ENCODE results near the gene RMC1.
"Not testable (repeated sequence)": the region's sequence is repeated elsewhere in the genome, so short reads cannot be mapped to it uniquely, and the experiment has no call there.

RMC1 gene

DNA sequence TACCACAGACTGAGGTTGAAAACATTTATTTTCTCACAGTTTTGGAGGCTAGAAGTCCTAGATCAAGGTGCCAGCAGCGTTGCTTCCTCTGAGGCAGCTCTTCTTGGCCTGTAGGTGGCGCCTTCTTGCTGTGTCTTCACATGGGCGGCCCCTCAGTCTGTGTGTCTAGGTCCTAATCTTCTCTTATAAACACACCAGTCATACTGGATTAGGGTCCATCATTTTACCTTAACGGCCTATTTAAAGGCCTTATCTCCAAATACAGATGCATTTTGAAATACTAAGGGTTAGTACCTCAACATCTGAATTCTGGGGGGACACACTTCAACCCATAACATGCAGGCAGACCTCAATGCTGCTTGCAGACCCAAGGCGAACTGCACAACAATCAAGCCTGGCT lies 4.4 kb upstream of the RMC1 start:
- peak; percentile 72 for DNase-seq

DNA sequence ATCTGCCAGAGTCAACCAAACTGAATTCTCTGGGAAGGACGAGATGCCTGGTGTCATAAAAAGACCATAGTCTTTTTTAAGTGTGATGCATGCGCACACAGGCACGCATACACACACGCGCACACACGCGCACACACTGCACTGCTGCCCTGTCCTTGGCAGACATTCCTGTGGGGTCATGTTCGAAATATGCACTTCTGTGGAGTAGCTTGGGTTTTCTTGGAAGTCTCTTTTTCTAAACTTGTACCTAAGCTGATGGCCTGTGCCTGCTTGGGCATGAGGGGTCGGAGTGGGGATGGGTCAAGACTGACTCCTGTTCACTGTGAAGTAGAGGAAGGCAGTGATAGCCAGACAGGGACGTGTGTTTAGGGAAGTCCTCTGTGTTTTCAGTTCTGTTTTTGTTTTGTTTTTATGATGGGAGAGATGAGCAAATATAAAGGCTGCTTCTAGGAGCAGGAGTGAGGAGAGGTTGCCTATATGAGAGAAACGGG lies 4.0 kb upstream of the RMC1 start:
- DNase-seq = no peak

DNA sequence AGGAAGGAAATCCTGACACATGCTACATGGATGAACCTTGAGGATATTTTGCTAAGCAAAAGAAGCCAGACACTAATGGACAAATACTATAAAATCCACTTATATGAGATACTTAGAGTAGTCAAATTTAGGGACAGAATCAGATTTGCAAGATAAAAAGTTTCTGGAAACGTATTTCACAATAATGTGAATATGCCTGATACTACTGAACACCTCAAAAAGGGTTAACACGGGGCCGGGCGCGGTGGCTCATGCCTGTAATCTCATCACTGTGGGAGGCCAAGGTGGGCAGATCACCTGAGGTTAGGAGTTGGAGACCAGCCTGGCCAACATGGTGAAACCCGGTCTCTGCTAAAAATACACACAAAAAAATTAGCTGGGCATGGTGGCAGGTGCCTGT lies 1.7 kb upstream of the RMC1 start:
- DNase-seq = no peak

DNA sequence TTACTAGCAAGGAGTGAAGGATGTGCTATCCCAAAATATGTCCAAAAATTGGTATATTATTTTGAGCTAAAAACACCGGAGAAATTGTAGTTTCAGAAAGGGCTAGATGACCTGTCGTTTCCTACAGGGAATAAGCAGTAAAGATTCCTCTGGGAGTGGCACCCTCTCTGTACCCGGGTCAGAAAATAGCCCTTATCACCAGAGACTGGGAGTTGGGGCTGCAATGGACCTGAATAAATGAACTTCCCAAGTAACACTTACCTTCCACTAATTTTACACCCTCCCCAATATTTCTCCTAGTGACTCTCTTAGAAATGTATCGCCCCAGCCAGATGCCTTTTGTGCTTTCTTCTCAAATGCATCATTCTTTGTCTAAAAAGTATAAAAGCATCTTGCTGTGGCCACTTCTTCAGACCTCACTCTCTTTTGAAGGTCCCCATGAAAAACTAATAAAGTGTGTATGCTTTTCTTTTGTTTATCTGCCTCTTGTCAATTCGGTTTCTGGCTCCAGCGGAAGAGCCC lies 734 bp upstream of the RMC1 start:
- no peak for DNase-seq

DNA sequence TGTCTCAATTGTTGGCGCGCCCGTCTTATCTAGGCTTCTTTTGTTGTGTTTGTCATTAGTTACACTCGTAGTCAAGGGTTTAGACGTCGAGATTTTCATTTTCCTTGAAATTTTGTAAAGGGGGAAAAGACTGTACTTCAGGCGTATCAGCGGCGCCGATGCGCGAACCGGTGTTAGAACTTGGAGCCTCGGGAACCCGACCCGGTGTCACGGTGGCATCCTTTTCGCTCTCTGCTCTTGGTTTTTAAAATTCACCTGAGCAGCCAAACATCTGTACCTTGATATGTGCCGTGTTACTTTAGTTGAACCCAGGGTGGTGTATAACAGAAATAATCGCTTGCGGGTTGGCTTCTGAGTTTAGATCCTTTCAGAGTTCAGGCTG lies 643 bp downstream of the RMC1 start:
- no peak for DNase-seq

DNA sequence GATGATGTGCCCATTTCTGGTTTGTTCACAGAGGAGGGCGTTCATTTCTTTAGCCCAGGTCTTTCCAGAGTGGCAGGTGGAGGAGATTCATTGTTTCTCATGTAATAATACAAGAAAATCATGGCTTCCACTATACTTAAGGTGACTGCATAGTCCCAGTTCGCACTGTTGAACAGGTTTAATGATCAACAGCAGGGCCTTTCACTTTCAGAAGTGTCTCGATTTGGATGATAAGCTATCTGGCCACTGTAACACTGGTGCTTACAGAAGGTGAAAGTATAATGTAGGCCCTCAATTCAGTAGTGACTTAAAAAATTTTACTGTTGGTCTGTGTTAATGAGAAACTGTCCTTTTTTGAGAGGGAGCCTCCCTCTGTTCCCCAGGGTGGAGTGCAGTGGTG lies 1.4 kb downstream of the RMC1 start:
- DNase-seq = no peak

DNA sequence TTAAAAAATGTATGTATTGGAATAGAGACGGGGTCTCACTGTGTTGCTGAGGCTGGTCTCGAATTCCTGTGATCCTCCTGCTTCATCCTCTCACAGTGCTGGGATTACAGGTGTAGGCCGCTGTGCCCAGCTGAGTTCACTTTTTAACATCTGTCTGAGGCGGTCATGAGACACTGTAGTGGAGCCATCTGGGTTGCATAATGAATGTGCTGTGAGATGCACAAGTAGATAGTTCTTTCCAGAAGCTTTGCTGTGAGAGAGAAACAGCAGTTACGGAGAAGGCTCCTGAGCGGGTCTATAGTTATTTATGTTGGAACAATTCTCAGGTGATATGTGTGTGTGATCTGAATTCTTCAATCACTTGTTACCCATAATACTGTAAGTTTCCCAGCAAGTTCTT lies 3.1 kb downstream of the RMC1 start:
- DNase-seq = no peak

DNA sequence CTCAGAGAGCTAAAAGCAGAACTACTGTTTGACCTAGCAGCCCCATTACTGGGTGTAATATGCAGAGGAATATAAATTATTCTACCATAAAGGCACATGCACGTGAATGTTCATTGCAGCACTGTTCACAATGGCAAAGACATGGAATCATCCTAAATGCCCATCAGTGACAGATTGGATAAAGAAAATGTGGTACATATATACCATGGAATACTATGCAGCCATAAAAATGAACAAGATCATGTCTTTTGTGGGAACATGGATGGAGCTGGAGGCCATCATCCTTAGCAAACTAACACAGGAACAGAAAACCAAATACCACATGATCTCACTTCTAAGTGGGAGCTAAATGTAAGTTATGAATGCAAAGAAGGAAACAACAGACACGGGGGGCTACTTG lies 7.6 kb downstream of the RMC1 start:
- not testable (repeated sequence) for DNase-seq

DNA sequence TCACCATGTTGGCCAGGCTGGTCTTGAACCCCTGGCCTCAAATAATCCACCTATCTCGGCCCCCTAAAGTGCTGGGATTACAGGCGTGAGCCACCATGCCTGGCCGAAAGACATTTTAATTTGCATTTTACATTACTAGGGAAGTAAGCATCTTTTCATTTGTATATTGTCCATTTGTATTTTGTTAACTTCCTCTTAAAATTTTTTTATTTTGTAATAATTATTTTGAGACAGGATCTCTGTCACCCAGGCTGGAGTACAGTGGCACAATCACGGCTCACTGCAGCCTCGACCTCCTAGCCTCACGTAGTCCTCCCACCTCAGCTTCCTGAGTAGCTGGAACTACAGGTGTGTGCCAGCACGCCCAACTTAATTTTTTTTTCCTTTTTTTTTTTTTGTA lies 8.9 kb downstream of the RMC1 start:
- not testable (repeated sequence) for DNase-seq

DNA sequence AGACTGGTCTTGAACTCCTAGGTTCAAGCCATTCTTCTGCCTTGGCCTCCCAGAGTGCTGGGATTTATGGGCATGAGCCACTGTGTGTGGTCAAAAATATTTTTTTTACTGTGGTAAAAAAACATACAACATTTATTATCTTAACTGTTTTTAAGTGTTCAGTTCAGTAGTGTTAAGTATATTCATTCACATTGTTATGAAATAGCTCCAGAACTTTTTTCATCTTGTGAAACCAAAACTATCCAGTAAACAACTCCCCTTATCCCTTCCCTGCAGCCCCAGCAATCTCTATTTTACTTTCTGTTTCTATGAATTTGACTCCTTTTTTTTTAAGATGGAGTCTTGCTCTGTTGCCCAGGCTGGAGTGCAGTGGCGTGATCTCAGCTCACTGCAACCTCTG lies 9.3 kb downstream of the RMC1 start:
- no peak for DNase-seq

DNA sequence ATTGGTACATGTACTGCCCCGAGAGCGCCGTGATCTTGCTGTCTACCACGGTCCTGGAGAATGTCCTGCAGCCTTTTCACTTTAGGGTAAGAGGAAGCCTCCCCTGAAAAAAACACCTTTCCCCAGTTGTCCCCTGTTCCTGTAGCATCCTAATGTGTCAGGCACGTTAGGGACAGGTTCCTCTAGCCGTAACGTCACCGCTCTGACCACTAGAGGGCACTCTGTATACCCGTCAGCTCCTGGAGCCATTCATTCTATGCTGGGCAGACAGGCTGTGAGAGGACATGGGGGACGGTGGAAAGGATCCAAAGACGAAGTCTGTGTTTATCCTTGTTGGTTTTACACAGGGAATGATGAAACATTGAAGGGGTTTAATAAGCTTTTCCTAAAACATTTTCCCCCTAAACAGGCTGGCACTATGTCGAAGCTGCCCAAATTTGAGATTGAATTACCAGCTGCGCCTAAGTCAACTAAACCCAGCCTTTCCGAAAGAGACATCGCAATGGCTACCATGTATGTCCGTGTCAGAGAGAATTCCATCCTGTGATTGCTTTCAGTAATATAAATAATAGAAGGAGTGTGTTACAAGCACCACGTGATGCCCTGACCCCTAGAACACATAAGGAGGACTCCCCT lies 12.7 kb downstream of the RMC1 start:
- DNase-seq = peak; percentile 72

DNA sequence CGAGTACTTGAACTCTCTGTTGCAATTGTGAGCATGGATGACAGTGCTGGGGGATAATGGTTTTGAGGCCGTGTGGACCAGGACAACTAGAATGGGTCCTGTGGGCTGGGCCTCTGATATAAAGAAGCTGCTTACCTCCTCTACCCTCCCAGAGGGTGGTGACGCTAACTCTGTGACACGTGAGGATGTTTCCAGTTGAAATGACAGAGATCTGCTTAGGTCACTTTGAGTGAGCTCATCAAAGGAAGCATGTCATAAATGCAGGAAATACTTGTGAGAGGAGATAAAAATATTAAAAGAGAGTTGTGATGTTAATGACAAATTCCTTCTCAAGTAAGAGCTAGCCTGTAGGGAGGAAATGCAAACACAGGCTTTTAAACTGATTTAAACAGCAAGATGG lies 16.4 kb downstream of the RMC1 start:
- DNase-seq = no peak

DNA sequence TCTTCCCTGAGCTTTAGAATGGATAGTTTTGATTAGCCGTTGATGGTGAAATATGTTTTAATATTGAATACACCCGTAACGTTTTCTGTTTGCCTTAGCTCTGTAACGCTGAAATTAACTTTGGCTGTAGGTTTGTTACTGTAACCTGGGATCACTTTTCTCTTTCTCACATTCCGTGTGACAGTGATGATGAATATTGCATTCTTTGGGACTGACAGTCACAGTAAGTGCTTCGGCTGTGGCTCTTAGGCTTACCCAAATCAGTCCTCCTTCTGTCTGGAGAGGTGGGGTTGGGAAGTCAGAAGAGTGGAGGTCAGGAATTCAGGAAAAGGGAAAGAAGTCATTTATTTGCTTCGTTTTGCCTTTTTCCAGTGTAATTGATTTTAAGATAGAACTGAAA lies 18.0 kb downstream of the RMC1 start:
- DNase-seq = no peak

DNA sequence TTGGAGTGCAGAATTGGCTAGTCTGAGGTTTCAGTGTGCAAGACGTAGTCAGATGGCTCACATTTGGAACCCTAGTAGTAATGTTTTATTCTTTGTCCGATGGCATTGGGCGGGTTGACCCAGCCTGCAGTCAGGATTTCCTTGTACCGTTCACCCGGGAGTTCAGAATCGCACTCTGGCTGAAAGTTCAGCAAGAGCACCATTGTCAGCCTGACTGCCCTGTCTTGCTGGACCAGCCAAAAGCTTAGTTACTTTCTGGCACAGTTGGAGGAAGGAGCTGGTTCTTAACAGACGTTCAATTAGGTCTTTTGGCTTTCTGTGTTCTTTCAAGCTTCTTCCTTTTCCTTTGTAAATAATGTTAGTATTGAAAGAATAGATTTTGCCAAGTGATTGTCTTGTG lies 18.6 kb downstream of the RMC1 start:
- DNase-seq = no peak

DNA sequence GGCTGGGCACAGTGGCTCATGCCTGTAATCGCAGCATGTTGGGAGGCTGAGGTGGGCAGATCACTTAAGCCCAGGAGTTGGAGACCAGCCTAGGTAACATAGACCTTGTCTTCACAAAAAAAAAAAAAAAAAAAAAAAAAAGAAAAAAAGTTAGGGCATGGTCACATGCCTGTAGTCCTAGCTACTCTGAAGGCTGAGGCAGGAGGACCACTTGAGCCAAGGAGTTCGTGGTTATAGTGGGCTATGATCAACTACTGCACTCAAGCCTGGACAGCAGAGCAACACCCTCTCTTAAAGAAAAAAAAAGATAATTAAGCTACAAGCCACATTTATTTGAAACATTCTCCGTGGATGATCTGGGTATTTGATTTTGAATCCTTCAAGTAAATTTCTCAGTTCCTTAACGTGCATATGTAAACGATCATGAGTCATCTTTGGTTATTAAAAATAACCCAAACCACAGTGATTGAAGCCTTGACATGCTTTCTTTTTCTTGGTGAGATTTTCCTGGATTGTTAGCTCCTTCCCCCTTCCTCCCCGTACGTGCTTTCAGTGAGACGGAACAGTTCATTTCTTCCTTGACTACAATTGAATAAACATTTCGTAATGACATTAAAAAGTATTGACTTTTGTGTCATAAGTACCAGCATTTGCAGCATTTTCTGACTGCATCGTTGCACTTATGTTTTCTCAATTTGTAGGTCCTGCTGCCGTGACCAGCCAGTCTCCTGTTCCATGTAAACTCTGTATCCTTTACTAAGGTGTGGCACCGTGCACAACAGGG lies 20.3 kb downstream of the RMC1 start:
- DNase-seq = no peak

DNA sequence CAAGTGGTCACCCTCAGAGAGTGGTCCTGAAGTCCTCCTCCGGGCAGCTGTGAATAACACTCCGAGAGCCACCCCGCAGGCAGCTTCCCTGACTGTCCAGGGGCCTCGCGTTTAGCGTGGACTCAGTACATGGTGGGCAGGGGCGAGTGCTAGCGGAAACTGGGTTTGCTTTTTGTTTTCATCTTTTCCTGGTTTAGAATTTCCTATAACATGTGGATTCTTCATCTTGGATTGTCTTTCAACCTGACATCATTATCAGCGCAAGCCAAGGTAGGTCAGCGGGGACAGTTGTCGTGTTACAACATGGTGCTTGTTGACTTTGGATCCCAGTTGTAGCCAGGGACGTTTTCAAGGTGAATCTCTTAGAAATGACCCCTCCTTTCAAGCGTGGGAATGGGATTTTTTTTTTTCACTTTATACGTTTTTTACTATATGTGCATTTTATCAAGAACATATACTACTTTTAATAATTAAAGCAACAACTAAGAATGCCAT lies 20.9 kb downstream of the RMC1 start:
- no peak for DNase-seq

DNA sequence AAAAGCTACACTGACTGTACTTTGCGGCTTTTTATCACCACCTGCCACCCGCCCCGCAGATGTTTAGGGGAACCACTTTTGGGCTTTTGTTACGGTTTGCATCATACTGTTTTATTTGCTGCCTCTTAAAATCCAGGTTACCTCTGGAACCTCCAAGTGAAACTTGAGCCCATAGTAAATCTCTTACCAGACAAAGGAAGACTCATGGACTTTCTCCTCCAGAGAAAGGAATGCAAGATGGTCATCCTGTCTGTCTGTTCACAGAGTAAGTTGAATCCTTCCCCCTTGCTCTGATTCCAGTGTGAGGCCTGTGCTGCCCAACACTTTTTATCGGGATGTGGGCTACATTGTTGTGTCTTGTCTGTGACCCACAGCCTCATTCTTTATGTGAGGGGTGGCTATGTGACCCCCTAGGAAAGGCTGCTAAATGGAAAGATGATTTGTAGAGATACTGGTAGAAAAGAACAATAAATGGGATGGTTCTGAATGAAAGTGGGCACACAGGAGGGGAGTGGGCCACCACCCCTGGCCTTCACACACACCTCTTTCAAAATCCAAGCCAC lies 23.3 kb downstream of the RMC1 start:
- DNase-seq = no peak

DNA sequence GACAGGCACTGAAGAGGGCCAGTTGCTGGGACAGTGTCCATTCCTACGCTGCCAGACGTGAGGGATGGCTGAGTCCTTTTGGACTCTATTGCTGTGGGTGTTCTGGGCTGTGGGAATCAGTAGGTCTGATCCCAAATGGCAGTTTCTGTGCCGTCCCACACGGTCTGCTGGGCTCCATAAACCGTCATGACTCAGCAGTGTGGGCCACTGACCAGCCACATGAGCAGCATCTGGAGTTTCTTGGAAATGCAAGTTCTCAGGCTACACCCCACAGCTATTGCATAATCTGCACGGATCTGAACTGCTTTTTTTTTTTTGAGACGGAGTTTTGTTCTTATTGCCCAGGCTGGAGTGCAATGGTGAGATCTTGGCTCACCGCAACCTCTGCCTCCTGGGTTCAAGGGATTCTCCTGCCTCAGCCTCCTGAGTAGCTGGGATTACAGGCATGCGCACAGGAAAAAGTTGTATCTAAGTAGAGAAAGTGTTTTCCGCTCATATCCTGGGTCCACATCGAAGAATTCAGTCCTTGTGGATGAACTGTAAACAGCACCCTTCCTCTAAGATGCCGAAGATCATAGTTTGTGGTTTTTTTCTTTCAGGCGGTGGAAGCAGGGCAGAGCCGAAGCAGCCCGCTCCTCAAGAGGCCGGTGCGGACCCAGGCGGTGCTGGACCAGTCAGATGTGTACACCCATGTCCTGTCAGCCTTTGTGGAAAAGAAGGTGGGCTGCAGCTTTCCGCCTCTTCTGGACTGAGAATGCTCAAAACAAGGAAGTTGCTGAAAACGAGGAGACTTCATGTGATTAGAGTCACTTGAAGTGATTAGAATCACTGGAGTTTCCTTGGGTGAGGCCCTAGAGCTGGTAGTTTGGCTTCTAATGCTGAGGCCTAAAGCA lies 25.5 kb downstream of the RMC1 start:
- peak; percentile 32 for DNase-seq

DNA sequence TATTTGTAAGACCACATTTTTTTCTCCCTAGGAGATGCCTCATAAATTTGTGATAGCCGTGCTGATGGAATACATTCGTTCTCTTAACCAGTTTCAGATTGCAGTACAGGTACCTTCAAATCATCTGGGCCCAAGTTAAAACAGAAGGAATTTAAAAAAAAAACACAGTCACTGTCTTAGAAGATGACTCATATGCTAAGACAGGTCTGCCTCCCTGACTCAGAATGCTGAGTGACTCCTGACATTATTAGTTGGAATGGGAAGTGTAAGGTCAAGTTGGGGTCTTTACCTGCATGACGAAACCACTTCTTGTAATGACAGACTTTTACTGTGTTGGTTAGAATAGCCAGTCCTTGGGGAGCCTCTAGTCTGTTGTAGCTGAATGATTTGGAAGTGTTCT lies 26.3 kb downstream of the RMC1 start:
- DNase-seq = no peak

DNA sequence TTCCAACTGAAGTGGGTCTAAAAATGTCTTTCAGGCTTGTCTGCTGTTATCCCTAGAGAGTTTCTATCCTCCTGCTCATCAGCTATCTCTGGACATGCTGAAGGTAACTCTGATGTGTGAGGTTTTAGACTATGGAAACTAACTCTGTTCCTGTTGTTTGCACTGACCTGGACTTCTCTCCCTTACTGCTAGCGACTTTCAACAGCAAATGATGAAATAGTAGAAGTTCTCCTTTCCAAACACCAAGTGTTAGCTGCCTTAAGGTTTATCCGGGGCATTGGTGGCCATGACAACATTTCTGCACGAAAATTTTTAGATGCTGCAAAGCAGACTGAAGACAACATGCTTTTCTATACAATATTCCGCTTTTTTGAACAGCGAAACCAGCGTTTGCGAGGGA lies 26.9 kb downstream of the RMC1 start:
- DNase-seq = no peak

DNA sequence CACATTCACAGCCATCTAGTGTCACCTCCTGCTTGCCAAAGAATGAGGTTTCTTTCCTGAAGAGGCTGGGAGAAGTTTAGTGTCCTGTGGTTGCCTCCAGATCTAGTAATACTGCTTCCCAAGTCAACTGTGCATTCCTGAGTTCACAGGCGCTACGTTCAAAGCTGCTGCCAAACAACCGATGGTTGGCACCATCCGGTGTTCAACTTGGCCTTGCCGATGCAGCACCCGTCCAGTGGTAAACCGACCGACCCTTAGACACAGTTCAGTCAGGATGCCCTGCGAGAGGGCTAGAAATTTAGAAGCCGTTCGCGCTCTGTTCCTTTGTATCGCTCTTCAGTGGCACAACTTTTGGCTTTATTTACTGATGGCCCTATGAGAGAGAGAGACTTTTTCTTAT lies 28.6 kb downstream of the RMC1 start:
- DNase-seq = no peak

DNA sequence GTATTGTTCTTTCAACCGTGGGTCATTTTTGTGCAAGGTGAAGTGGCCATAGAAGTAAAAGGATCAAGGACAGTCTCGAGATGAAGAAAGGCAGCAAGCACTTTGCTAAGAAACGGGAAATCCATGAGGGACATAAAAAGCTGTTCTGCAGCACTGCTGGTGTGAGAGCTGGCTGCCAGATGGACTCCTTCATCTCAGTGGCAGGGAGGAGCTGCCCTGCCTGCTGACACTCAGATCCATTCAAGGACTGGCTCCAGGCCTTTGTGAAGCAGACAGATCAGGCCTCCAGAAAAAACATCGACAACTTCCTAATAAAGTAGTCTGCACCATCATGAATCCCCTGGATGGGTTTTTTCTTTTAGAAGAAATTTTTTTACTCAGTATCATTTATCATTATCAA lies 29.5 kb downstream of the RMC1 start:
- DNase-seq = no peak

DNA sequence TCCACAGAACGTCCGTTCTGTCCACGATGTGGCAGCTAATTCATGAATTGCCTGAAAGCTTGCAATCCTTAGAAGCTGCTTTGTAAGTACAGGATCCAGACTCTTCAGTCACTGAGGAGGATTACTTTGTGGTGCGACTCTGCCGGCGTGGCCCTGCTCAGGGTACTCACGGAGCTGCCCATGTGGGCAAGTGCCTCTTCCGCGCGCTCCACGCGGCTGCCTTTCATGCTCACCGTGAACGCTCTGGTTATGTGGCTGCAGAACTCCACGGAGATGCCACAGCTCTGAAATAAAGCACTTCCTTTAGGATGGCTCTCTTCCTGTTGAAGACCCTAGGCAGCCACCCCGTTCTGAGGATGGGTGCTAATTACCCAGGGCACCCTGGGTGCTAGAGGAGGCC lies 31.0 kb downstream of the RMC1 start:
- no peak for DNase-seq
